ENCODE data around the gene CFAP61.

The CFAP61 gene

GRCh38 chr20:20386192-20386591, 333.9 kb downstream of the CFAP61 start:
- DNase-seq (ENCODE audit: insufficient read length, low spot score) (no peak), FAIRE-seq (no peak)

GRCh38 chr20:20390393-20390792, 338.1 kb downstream of the CFAP61 start:
- no peak for FAIRE-seq

DNA sequence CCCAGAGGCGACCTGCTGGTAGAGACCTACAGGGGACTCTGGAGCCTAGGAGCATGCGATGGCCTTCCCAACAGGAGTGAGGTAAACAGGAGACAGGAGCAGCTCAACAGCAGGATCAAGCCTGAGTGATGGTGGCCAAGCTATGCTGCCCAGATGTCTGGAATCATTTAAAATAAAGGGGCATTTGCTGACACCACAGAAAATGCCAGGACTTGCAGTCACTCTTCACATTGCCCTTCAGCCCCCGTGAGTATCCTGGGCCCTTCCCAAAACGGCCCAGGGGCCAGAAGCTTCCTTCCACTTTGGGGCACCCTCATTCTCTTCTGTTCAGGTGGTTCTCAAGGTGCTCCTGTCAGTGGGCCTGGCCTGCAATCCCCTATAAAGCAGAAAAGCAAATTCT, 338.8 kb downstream of the CFAP61 start:
- FAIRE-seq (no peak), DNase-seq (ENCODE audit: insufficient read length, low spot score) (no peak)

More at GRCh38 chr20:20390393-20390792, 338.1 kb downstream of the CFAP61 start:
- no peak for DNase-seq (ENCODE audit: insufficient read length, low spot score)

DNA sequence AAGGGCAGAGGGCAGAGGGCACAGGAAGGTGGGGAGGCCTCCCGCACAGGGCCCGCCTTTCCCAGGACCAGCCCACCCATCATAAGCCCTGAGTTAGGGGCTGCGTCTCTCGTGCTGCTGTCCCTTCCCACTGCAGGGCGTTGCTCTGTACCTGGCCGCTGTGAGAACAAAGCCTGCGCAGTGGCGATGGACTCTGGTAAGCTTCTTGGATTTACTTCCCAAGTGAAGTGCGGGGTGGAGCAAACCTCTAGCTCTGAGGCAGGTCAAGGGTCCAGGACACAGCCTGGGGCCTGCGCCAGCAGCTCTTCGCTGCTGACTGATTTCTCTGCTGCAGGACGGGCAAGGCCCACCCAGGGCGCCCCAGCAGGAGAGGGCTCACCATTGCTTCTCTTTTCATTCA, 339.4 kb downstream of the CFAP61 start:
- FAIRE-seq (no peak), DNase-seq (ENCODE audit: insufficient read length, low spot score) (no peak)

DNA sequence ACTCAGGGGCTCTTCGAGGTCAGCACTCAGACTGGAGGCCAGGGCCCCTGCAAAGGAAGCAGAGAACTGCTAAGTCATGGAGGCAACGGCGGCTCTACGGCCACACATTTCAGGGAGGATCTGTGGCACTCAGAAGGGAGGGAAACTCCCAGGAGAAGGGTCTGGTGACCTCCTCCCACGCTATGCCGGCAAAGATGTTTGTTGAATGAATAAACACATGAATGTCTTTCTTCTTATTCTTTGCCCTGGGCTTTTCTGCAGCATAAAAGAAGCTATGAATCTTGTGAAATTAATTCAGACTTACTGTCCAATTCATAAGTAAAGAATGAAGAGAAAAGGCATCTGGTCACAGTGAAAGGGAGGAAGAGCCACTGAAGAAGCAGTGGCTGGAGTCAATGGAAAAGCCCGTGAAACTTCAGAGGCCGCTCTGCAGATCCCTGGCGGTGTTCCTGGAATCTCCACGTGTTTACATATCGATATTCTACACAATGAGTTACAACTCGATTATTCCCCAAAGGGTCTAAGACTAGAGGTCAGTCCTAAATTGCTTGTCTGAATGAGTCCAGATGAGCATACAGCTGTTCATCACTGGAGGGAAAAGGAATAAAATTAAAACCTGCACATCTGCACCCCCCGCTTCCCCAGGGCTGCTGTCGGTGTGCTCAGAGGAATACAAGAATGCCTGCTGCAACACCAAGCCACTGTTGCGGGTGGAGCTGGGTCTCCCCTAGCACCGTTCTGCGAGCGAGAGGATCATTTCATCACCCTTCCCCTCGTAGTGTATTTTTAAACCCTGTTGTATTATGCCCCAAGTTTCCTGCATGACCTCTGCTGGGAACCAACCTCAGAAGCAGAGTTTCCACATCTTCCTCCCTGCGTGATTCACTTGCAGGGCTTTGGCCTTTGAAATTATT, 341.1 kb downstream of the CFAP61 start:
- DNase-seq (ENCODE audit: insufficient read length, low spot score) (no peak), FAIRE-seq (no peak)

DNA sequence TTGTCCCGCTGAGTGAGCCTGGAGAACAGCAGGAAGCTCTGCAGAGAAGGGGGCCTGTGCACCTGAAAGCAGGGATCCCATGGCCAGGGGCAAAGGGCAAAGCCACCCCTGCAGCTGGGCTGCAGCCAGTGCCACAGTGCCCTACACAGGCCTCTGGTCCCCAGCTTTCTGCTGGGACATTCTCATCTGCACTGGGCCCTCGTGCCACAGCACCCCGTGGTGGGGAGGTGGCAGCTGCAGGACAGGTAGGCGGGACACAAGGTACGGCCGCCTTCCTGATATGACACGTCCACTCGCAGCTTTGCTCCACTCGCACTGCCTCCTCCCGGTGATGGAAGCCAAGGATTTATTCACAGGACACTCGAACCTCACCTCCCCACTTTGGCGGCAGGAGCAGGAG, 342.8 kb downstream of the CFAP61 start:
- no peak for FAIRE-seq
- no peak for DNase-seq (ENCODE audit: insufficient read length, low spot score)

DNA sequence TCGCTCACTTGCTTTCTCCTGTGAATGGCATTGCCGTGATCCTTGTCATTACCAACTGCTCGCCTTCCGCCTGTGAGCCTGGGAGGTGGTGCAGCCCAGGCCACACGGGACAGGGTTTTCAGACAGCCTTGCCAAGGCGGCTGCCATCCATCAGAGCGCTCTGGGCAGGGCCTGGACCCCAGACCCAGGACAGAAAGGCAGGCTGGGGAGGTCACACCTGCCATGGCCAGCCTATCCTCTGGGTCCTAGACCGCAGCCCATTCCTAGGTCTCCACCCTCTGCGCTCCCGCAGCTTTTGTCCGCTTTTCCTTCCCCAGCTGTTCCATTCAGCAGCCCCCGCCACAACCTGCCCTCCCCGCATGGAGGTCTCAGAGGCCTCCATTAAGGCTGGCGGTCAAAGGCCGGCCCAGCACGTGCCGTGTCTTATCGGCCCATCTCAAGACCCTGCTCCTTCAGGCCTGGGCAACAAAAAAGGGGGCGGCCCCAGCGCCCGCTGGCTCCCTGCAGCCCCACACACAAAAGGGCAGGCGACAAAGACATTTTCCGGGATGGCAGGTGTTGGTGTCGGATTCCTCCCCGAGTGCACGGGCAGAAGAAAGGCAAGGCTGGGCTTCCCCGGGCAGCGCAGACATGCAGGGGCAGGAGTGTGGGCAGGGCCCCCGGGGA, 343.7 kb downstream of the CFAP61 start:
- FAIRE-seq (no peak), DNase-seq (ENCODE audit: insufficient read length, low spot score) (no peak)

DNA sequence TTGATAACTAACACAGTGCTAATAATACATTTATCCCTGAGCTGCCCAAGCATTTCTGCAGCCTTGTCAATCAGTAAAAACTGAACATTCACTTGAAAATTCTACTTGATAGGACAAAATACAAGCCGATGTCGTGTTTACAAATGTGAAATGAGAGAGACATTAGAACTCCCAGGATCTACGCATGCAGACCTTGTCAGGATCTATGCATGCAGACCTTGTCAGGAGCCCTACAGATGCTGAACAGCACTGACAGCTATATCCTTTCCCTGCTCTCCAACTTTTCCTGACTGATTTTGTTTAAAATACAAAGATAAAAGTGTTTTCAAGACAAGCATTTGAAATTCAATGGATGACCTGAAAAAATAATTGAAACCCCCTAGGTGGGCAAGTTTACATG, 344.5 kb downstream of the CFAP61 start:
- DNase-seq (ENCODE audit: insufficient read length, low spot score) (no peak), FAIRE-seq (no peak)

DNA sequence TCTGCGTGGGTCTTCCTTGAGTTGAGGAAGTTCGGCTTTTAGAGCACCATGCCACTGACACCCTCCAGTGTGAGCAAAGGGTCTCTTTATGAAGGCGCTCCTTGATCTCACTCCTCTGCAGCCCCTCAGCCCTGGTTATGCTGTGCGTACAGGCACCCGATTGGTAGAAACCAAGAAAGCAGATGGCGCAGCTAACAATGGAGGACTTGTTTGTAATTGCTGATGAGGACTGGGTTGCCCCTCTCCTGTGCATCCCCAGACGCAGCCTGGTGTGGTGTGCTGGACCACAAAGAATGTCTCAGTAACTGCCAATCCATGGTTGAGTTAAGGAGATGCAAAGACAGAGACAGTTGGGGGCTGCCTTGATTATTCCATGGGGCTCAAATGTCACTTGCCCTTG, 345.8 kb downstream of the CFAP61 start:
- FAIRE-seq (no peak), DNase-seq (ENCODE audit: insufficient read length, low spot score) (no peak)

DNA sequence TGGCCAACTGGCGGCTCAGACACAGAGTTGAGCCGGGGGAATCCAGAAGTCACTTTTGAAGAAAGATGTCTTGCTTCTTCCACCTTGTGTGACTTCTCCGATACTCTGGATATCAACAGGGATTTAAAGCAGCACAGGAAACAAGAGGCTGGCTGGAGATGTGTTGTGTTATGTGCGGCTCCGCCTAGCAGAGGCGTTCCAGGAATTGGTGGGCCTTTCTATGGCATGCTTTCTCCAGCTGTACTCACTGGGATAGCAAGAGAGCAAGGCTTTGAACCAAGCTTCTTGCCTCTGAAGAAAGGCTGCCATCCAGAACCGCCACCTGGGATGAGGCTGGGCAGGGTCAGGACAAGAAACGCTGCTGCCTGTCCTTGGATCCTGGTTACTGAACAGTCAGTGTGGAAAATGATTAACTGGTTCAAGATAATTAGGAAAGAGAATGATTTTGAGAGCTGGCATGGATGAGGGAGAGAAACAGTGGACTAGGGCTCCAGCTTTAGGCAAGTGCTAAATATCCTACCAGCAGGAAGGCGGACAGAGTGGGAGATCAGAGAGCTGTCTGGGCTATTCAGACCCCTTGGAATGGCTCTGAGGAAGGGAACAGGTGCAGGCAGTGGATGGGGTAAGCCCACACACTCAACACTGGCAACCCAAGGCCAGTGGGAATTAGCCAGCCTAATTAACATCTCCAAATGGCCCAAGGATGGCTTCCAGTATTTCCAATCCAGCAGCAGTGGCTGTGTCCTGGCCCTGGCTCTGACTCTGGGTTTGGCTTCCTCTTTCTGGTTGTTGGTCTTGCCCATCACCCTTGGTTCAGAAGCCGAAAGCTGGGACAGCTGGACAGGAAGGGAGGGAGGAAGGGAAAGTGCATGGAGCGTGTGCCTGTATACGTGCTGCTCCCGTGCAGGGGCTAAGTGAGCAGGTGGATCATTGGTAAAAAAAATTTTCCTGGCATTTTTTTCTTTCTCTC, 347.5 kb downstream of the CFAP61 start:
- DNase-seq (ENCODE audit: insufficient read length, low spot score) = no peak
- no peak for FAIRE-seq

DNA sequence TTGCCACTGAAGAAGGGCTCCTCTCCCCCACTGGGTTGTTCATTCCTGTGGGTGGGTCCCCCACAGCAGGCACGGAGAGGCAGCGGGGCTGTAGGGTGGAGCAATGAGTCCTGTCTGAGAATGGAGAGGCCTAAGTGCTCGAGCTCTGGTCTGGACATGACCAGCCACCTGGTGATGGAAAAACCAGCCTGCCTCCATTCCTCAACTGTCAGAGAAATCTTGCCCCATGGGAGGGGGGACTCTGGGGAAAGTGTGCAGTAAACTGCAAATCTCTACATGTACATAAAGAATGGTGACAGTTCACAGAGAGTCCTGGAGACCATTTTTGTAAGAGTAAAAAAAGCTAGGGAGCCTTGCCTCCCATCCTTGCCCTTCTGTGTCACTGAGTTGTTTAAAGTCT, 349.7 kb downstream of the CFAP61 start:
- DNase-seq (ENCODE audit: insufficient read length, low spot score) (no peak), FAIRE-seq (no peak)

DNA sequence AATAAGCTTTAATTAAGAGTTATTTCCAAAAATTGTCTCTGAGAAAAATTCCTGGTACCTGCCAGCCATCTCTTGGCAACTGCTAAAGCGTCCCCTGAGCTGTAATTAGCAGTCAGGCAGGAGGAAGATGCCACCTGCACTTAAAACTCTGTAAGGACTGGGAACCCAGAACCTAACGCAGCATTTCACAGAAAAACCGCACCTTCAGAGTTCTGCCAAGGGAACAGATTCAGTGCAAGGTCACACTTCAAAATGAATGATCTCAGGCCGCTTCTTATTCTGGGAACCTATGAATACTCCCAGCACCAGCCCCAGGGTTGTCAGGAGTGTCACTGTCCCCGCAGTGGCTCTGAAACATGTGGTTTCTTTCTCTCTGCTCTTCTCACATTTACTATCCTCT, 352.3 kb downstream of the CFAP61 start:
- DNase-seq (ENCODE audit: insufficient read length, low spot score) = no peak
- no peak for FAIRE-seq

DNA sequence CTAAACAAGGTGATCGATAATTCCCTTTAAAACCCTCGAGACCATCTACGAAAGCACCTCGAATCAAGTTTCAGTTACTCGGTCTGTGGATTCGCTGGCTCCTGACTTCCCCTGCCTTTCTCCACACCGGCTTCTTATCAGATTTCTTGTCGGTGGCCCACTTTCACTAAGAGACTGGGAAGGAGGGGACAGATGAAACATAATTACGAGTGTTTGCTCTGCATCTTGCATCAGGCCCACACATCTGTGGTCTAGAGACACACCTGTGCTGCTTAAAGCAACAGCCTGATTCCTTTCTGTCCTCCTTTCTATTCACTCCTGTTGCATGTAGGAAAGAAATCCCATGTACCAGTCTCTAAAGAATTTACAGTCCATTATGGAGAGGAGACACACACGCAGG, 353.3 kb downstream of the CFAP61 start:
- DNase-seq (ENCODE audit: insufficient read length, low spot score) (no peak), FAIRE-seq (no peak)

GRCh38 chr20:20406306-20406705, 354.0 kb downstream of the CFAP61 start:
- DNase-seq (ENCODE audit: insufficient read length, low spot score) (no peak), FAIRE-seq (no peak)

DNA sequence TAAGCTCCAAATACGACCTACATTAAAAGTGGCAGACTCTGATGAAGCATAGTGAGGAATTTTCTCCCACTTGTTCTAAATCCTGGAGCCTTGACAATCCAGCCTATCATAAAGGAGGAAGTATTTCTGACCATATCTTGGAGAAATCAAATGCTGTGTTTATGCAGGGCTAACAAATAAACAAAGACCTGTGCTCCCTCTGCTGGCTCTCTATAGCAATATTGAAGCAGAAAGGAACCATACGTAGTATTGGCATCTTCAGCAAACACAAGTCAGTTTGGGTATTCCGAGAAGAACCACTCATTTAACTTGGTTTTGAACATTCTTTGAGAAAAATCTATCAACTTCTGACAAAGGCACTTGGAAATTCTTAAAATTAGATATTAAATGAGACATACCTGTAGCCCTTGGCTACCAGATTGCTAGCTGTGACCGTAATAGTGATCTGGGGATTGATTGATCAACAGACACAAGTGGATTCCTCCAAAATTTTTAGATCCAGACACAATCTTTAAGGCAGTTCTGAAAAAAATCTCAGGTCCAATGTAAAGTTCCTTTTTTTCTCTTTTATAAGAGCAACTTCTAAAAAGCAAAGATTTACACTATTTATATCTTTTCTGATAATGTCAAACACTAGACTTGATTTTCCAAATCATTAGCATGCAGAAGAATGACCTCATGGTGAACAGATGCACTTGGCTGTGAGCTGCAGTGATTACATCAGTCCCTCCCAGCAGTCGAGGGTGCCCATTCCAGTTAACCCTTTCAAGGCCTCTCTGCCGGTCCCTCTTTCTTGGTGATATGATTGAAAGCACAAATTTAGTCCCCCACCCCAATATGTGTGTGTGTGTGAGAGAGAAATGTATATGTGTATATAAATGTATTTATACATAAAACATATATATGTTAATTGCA, 355.8 kb downstream of the CFAP61 start:
- FAIRE-seq (no peak), DNase-seq (ENCODE audit: insufficient read length, low spot score) (no peak)

DNA sequence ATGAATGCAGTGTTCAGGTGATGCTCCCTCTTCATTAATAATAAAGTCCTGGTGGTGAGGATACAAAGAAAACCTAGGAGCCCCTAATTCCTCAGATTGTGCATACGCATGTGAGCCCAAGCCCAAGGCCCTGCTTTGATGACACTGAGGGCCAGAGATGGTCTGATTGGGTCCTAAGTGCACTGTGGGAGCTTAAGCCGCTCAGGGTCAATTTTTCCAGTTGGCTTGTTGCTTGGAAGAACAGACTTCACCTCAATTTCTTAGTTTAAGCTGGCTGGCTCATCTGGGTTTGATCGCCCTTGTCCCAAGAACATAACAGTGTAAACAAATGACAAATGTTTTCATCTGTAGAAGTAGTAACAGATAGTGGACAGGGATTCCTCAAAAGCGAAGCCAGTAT, 357.0 kb downstream of the CFAP61 start:
- no peak for FAIRE-seq
- DNase-seq (ENCODE audit: insufficient read length, low spot score) = no peak
